RPMI7951 (cell line): ENCODE measurements around the gene HLA-DRB5. TPM values are rescaled to one million over a fixed set of nuclear protein-coding genes. Genes with fewer than 3 reads are reported as not detected.
"Not testable (repeated sequence)": the region's sequence is repeated elsewhere in the genome, so short reads cannot be mapped to it uniquely, and the experiment has no call there.

Source experiments
- DNase-seq: peaks from one replicate; pipeline ENCODE4 v3.0.0-alpha.2; 2012; ENCODE audit warnings: low read depth
- total RNA-seq: library from RNA; depleted of rRNA; stranded (reverse); fragments of >200 nt; shearing (Covaris generic); gene quantifications from 2 replicates; pipeline ENCODE4 v1.2.3, GENCODE V29; 2014; rRNA removed

Gene HLA-DRB5
- total RNA-seq, 1 experiment from 2014 or later, result not detected

DNA sequence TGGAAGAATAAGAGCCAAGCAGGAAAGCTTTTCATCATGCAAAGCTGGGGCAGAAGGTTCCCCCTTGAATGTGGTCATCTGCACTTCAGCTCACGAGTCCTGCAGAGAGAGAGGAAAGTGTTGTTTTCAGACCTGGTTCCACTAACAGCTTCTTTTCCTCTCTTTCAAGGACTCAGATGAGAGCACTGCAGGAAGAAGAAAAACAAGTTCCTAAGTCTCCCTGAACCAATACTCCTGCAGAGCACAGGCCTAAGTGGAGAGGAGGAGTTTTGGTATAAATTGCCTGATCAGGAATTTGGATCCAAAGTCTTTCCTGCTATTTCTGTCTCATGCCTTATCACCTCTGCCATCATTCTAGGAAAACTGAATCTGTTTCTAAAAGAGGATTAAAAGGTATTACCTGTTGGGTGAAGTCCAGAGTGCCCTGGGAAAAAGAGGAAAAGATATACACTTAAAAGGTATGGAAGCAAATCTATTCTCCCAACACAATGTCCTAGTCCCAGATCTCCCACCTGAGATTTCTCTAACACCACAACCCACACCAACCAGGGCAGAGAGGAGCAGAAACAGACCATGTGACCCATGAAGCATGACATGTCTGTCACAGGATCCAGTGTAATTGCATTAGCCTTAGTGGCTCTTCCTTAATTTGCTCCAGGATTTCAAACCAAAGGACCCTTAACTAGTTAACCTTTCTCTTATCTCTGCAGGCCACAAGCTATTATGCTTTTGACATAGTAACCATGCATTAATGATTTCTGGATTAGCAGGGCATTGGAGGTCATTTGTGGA is 12.2 kb downstream of the HLA-DRB5 start:
- DNase-seq, result no peak

DNA sequence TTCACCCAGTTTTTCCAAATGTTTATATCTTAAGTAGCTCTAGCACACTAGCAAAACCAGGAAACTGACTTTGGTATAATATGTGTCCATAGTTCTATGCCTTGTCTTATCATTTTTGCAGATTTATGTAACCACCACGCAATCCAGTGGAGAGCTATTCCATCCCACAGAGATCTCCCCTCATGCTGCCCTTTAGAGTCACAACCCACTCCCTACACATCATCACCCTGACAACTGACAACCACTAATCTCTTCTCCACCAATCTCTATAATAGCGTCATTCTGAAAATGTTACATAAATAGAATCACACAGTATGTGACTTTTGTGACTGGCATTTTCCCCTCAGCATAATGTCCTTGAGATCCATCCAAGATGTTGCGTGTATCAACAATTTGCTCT is 29.1 kb downstream of the HLA-DRB5 start:
- DNase-seq, result no peak

DNA sequence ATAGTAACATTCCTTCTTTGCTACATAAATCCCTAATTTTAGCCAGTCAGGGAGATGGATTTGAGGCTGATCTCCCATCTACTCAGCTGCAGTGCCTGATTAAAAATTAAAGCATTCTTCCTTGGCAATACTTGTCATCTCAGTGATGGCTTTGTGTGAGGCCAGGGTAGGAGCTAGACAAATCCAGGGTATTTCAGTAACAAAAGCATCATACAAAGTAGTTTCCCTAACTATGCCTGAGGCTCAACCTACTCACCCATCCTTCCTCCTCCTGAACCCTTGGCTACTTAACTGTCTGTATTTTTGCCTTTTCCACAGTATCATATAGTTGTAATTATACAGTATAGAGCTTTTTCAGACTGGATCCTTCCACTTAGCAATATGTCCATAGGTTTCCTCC is 37.7 kb downstream of the HLA-DRB5 start:
- DNase-seq, result no peak

DNA sequence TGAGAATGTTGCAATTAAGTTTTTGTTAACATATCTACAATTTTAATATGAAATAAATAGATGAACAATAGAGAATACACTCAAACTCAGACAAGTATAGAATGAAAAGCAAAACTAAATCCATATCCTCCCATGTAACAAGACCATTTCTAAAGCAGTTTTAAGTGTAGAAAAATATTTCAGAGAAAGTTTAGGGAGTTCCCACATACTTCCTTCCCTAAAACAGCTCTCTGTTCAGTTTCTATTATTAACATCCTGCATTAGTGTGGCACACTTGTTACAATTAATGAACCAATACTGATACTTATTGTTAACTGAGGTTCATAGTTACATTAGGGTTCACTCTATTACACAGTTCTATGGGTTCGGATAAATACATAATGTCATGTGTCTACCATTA is 38.4 kb downstream of the HLA-DRB5 start:
- DNase-seq, result no peak

DNA sequence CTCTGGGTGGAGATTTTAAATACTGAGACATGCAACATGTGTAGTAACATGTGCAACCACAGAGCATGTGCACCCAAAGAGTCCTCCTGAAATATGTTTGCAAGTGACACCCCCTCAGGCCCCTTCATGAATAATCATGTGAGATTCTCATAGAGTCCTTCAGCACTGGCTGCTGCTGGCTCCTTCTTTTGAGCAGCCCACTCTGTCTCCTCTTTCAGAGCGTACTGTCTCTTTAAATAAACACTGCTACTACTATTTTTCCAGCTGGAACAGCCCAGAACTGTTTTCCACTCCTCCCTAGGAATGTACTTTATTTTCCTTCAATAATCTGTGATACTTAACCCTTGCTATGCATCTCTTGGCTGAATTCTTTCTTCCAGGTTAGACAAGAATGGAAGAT is 42.0 kb downstream of the HLA-DRB5 start:
- DNase-seq, result no peak

DNA sequence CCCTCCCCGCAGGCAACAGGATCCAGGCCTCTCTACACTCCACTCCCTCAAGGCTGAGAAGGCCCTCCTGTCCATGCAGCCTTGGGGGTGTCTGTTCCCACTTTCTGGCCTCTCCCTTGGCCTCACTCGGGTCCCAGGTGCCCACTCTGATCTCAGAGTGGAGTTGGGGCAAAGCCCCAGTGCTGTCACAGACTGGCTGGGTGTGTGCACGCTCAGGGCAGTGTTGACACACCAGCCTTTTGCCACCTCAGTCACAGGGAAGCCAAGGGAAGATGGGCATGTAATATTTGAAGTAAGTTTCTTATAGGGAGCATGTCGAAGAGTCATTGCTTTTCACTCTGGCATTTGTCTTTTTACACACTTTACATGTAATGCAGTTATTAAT is 45.5 kb downstream of the HLA-DRB5 start:
- no peak for DNase-seq

DNA sequence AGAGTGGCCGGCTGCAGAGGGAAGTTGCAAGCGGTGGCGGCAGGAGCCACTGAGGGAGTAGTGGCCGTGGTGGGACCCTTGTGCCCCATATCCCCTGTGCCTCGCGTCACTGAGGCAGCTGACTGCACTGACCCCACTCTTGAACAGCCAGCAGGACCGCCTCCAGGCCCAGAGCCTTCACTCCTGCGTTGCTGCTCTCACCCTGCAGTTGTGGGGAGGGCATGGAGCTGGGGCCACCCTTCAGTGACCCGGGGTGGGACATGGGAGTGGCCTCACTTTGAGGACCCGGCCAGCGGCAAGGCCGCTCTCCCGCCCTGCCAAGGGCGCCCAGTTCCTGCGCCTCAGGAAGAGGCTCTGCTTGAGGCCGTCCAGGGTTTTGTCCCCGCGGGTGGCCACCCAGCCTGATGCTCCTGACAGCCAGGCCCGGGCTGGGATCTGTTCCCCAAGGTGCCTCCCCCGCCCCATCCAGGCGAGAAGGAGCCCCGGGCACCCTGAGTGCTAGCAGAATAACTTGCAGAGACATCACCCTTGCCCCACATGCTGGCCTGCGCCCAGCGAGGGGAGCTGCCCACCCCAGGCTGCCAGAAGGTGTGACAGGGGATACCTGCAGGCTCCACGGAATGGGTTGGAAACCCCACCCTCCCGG is 46.0 kb downstream of the HLA-DRB5 start:
- DNase-seq, result no peak

DNA sequence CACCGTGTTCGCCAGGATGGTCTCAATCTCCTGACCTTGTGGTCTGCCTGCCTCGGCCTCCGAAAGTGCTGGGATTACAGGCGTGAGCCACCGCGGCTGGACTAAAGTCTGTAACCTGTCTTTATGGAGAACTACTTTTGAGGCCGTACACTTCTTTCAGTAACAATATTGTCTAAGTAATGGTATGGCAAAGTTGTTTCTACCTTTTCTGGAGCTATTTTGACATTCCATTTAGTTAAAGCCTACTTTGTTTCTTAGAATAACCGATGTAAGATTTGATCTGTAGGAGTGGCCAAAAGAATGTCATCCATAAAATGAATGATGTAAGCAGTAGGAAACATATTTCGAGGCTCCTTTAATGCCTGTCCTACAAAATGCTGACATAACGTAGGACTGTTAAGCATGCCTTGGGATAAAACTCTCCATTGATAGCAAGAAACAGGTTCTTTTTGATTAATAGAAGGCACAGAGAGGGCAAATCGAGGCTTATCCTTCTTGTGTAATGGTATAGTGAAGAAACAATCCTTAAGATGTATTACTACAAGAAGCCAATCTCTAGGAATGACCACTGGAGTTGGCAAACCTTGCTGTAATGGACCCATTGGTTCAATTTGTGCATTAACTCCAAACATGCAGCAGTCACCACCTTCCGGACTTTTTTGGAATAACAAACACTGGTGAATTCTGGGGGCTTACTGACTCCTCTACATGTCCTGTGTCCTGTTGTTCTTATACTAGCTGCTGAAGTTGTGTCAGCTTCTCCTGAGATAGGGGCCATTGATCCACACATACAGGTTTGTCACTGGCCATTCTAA is 54.5 kb downstream of the HLA-DRB5 start:
- DNase-seq, result peak; percentile 8

DNA sequence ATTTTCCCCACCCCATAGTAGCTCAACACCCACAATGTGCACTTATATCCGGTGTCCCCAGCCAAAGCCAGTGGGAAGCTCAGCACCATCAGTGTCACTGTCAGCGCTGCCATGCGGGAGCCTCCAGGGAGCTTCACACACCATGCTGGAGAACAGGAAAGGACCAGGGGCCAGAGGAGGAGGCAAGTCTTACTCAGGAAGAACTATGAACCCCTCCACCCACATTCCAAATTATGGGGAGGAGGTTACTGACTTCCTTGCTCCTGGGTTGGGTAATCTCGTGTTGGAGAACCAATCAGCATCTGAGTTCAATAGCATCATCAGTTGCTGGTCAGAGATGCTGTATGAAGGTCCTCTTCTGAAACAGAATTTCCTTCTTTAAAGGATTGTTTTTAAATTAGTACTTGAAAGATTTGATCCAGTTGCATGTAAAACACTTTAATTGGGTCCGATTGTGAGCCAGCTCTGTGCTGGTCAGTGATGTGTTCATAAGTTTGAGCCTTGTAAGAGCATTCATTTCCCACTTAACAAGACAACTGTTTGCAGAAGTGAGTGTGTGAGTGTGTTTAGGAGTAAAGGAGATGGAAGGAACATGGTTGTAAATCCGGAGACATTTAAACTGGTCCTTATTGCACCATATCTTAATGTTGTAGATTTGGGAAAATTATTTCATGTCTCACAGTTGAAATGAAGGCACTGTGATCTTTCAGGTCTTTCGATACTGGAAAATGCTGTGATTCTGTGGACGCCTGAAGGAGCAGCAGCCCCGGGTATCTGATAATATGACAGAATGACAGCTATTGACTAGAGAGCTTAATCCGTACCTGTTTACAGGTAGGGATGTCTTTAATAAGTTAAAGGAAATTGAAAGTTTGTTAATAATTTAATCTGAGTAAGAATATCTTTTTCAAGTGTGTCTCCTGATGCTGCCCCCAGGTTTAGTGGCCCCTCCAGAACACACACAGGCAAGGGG is 56.4 kb downstream of the HLA-DRB5 start:
- DNase-seq, result not testable (repeated sequence)

DNA sequence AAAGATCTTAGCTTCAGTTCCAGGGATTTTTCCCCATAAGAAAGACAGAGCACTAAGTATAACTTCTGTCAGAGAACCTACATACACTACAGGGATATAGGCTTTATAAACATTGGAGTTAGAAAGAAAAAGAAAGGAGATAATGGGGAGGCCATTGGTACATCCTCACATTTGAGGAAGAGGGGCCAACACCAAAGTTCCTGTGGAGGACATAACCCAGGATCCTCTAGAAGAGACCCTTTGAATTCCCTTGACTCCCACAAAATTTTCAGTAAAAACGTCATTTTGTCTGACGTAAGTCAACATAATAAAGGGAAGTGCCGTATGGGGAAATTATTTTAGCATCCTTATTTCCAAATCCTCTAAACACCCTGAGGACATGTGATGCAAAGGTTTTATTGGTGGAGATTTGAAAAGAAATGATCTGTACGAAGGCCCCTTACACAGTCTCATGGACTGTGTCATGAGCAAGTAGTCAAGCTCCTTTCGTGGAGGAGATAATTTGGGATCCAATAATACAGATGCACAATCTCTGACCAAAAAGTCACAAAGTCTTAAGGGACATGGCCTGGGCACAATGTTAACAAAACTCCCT is 57.2 kb downstream of the HLA-DRB5 start:
- no peak for DNase-seq

DNA sequence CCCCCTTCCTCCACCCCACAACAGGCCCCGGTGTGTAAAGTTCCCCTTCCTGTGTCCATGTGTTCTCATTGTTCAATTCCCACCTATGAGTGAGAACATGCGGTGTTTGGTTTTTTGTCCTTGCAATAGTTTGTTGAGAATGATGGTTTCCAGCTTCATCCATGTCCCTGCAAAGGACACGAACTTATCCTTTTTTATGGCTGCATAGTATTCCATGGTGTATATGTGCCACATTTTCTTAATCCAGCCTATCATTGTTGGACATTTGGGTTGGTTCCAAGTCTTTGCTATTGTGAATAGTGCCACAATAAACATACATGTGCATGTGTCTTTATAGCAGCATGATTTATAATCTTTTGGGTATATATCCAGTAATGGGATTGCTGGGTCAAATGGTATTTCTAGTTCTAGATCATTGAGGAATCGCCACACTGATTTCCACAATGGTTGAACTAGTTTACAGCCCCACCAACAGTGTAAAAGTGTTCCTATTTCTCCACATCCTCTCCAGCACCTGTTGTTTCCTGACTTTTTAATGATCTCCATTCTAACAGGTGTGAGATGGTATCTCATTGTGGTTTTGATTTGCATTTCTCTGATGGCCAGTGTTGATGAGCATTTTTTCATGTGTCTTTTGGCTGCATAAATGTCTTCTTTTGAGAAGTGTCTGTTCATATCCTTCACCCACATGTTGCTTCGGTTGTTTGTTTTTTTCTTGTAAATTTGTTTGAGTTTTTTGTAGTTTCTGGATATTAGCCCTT is 62.2 kb downstream of the HLA-DRB5 start:
- not testable (repeated sequence) for DNase-seq

Other genes starting within 250 kb of the HLA-DRB5 start
- not detected in 2 replicates for gene TSBP1, start 158.4 kb downstream of the HLA-DRB5 start, total RNA-seq
- not detected in 2 replicates for gene BTNL2, start 123.1 kb downstream of the HLA-DRB5 start, total RNA-seq
- 18.8 and 21.4 TPM in 2 replicates for gene HLA-DRA, start 90.4 kb downstream of the HLA-DRB5 start, total RNA-seq
- 4.7 and 5.5 TPM in 2 replicates for gene HLA-DRB1, start 59.6 kb upstream of the HLA-DRB5 start, total RNA-seq
- not detected in 2 replicates for gene HLA-DQA1, start 107.1 kb upstream of the HLA-DRB5 start, total RNA-seq
- not detected in 2 replicates for gene HLA-DQB1, start 136.4 kb upstream of the HLA-DRB5 start, total RNA-seq
- gene HLA-DQA2, start 211.1 kb upstream of the HLA-DRB5 start, total RNA-seq, result not detected in 2 replicates
- gene HLA-DQB2, start 233.2 kb upstream of the HLA-DRB5 start, total RNA-seq, result not detected in 2 replicates